AG04449 (cell line): ENCODE measurements around the gene DCLK2.

ENCODE experiments used
- CTCF ChIA-PET: fragments of 350-600 bp; formaldehyde crosslinking; extraction: SDS; loops from one replicate; lab custom pipeline; 2021; ENCODE audit warnings: antibody characterized with exemption; lab: Yijun Ruan, JAX
- POLR2A ChIA-PET: fragments of 400-600, 350-600 bp; formaldehyde crosslinking; extraction: SDS; loops from one replicate; lab custom pipeline; 2020; ENCODE audit warnings: antibody characterized with exemption, inconsistent platforms; lab: Yijun Ruan, JAX
- DNase-seq: peaks from one replicate; pipeline ENCODE4 v3.0.0-alpha.2; 2010; ENCODE audit warnings: low read depth, low spot score
- H3K4me3 ChIP-seq: 2 replicates; pipeline ENCODE4 v1.5.1; 2011; ENCODE audit warnings: low read depth, mild to moderate bottlenecking, control low read depth, low read length
- TF ChIP-seq, protein P1 (sequence below): IDR thresholded peaks from one replicate; pipeline ENCODE4 v1.5.1; 2011; ENCODE audit warnings: mild to moderate bottlenecking, moderate library complexity, low read length, control low read depth, inconsistent platforms; ENCODE audit not compliant: insufficient read depth; ENCODE audit errors: missing control alignments

The DCLK2 gene

DNA sequence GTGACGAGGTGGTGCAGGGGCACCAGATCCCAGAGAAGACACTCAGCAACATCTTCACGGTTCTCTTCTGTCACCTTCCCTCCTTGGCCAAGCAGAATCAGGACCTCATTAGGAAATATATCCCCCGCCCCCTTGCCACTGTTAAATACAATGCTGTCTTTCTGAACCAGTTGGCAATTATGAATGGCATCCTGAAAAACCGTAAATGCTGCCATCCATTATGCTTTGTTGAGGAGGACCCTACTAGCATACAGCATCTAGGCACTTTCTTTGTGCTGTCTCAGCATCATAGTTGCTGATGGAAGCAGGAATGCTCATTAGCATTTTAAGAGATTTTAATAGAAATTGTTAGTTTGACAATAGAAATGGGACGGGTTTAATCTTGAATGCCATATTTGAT lies 138.5 kb downstream of the DCLK2 start:
- no peak overlapping the region for H3K4me3 ChIP-seq
- no peak for DNase-seq
- ChIA-PET POLR2A (interaction anchor here (1.4 kb wide), 1 partner anchor 138 kb away, joined by 3 read pairs; no protein-coding TSS in a partner anchor), CTCF (interaction anchor here (0.8 to 7.3 kb wide), 16 partner anchors 7 to 650 kb away, joined by 3 to 53 read pairs (median 6); no protein-coding TSS in a partner anchor)
- TF ChIP-seq, protein P1, sequence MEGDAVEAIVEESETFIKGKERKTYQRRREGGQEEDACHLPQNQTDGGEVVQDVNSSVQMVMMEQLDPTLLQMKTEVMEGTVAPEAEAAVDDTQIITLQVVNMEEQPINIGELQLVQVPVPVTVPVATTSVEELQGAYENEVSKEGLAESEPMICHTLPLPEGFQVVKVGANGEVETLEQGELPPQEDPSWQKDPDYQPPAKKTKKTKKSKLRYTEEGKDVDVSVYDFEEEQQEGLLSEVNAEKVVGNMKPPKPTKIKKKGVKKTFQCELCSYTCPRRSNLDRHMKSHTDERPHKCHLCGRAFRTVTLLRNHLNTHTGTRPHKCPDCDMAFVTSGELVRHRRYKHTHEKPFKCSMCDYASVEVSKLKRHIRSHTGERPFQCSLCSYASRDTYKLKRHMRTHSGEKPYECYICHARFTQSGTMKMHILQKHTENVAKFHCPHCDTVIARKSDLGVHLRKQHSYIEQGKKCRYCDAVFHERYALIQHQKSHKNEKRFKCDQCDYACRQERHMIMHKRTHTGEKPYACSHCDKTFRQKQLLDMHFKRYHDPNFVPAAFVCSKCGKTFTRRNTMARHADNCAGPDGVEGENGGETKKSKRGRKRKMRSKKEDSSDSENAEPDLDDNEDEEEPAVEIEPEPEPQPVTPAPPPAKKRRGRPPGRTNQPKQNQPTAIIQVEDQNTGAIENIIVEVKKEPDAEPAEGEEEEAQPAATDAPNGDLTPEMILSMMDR = no peak

DNA sequence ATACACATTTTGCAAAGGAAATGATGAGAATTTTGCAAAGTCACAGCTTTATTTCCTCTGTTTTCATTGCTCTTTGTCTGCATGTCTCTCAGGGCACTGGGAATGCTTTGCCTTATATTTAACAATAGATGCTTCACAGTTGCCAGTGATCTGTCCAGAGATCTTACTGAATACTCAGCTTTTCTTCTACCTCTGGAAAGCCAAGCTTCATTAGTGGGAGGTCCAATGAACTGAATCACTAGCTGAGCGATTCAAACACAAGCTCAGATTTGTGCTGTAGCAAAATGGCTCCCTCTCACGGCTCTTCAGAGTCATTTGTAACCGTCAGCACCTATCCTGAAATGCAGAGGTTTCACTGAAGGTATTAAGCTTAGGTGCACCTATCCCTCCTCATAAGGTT lies 138.9 kb downstream of the DCLK2 start:
- DNase-seq = no peak
- H3K4me3 ChIP-seq = no peak overlapping the region
- TF ChIP-seq, protein P1 = peak; percentile 49
- CTCF ChIA-PET = interaction anchor here (0.8 to 7.3 kb wide), 17 partner anchors 7 to 650 kb away, joined by 3 to 53 read pairs (median 6); no protein-coding TSS in a partner anchor
- POLR2A ChIA-PET = interaction anchor here (1.4 kb wide), 1 partner anchor 138 kb away, joined by 3 read pairs; no protein-coding TSS in a partner anchor

DNA sequence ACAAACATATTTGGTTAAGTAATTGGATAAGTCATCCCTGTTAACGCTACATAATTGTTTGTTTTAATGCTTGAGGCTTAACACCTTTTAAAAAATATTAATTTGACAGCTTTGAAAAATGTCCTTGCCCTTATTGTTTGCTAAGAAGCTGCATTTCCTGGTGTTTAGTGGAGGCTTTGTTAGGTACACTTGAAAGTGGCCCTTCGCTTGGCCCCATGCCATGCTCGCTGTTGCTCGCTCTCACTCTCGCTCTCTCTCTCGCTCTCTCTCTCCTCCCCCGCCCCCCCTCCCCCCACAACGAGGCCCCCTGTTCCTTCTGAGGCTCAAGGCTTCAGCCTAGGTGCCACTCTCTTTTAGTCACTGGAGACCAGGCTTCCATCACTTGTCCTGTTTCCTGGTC lies 139.6 kb downstream of the DCLK2 start:
- TF ChIP-seq, protein P1 = no peak
- ChIA-PET POLR2A (interaction anchor here (1.4 kb wide), 1 partner anchor 139 kb away, joined by 3 read pairs; no protein-coding TSS in a partner anchor), CTCF (interaction anchor here (0.8 to 7.3 kb wide), 20 partner anchors 8 to 649 kb away, joined by 3 to 53 read pairs (median 4); no protein-coding TSS in a partner anchor)
- H3K4me3 ChIP-seq = no peak overlapping the region
- DNase-seq = no peak

DNA sequence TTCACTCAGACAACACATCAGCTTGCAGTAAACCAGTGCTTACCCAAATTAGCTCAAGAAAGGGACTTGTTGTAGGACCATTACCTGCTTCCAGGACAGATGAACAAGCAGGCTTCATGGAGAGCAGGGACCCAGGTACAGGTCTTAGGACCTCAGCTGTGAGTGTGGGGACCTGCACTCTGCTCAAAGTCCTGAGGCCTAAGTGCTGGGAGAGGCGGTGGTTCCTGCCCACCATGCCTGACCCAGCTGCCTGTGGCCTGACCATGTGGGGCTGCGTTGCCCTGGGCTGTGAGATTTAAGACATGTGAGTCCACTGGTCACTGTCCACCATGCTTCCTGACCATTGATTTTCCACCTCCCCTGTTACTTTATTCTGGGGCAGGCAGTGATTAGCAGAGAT lies 140.2 kb downstream of the DCLK2 start:
- TF ChIP-seq, protein P1 = no peak
- ChIA-PET CTCF (interaction anchor here (0.8 to 7.3 kb wide), 11 partner anchors 9 to 314 kb away, joined by 3 to 53 read pairs (median 6); no protein-coding TSS in a partner anchor), POLR2A (no interaction called here)
- DNase-seq = no peak
- no peak overlapping the region for H3K4me3 ChIP-seq

DNA sequence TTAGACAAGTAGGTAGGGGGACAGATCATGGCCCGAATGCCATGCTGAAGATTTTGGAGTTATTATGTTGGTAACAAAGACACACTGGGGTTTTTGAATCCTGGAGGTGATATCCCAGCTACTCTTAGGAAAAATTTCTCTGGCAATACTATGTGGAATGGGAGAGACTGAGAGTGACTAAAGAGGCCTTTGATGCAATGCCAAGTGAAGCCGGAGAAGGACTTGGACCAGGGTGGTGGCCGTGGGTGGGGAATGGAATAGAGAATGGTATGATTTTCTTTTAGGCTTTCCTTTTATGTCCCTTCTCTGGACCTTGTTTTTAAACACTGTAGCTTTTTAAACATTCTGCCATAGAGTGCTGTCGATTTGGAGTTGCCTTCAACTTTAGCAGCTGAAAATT lies 141.6 kb downstream of the DCLK2 start:
- CTCF ChIA-PET = interaction anchor here (0.6 to 7.3 kb wide), 7 partner anchors 10 to 222 kb away, joined by 3 to 53 read pairs (median 5); no protein-coding TSS in a partner anchor
- DNase-seq = no peak
- H3K4me3 ChIP-seq = no peak overlapping the region
- TF ChIP-seq, protein P1 = no peak
- POLR2A ChIA-PET = interaction anchor here (0.8 kb wide), 1 partner anchor 25 kb away, joined by 4 read pairs; no protein-coding TSS in a partner anchor

DNA sequence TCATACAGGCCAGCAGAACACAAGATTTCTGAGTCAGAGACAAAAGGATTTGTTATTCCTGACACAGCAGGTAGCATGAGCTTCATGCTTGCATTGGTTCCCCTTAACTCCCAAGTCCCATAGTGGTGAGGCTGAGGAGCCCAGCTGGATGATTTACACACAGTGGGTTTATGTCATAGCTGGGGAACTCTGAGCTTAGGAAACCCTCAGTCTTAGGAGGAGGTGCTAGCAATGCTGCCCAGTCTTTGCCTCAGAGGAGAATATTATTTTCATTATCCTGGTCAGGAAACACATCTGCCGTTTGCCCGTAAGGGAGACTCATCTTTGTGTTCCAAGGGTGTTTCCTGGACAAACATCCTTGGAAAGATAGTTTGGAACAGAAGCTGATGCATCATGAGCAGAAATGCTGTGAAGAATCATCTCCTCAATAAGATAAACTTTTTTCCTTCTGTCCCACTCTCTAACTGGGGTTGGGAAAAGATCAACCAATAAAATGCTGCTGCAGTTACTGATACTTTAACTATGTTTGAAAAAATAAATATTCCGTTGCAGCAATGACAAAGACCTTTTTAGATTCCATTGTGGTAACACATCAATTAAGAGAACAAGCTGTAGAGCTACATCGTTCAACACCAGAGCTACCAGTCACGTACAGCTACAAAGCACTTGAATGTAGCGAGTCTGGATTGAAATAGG lies 146.8 kb downstream of the DCLK2 start:
- ChIA-PET POLR2A (interaction anchor here (0.8 to 1.6 kb wide), 8 partner anchors 11 to 218 kb away, joined by 3 to 7 read pairs (median 4); partner anchors contain the start of gene DCLK2), CTCF (interaction anchor here (0.7 to 1.5 kb wide), 4 partner anchors 11 to 192 kb away, joined by 3 to 12 read pairs (median 4); no protein-coding TSS in a partner anchor)
- no peak overlapping the region for H3K4me3 ChIP-seq

More for the DNA sequence above, 146.8 kb downstream of the DCLK2 start:
- DNase-seq = peak; percentile 93
- TF ChIP-seq, protein P1 = no peak
